Endothelial cell of hepatic sinusoid (primary cell): ENCODE data around the gene SLC25A18.

Experiments
- in situ Hi-C: cut with HindIII; loops from 2 replicates; pipeline ENCODE4 v1.10.0; 2017; ENCODE audit warnings: low sequenced_read_pairs

The SLC25A18 gene

GRCh38 chr22:17569971-17570511, 6.7 kb downstream of the SLC25A18 start:
- in situ Hi-C loops = no loop called here

DNA sequence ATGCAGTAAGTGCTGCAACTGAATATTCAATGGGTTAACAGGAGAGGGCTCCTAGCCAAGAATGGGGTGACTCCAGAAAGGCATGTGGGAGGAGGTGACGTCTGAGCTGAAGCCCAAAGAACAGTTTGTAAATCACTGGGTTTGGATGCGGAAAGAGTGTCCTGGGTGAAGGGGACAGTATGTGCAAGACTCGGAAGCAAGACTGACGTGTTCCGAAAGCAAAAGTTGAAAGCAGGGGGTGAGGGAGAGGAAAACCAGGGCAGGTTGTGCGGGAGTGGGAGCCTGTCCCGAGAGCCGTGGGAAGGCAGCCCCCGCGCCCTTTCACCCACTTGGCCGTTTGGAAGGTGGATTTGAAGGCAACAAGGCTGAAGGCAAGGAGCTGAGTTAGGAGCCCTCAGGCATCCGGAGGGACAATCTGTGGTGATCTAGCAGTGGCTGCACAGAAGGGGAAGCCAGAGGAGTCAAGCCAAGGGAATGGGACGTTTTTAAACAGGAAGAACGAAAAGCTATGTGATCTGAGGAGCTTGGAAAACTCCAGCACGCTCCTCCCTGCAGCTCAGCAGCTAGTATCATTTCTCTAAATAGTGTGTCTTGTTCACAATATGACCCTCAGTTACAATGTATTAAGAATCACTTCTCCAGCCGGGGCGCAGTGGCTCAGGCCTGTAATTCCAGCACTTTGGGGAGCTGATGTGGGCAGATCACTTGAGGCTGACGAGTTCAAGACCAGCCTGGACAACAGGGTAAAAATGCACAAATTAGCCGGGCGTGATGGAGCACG, 7.7 kb downstream of the SLC25A18 start:
- in situ Hi-C loops = no loop called here

GRCh38 chr22:17575151-17575550, 11.9 kb downstream of the SLC25A18 start:
- in situ Hi-C loops = no loop called here

DNA sequence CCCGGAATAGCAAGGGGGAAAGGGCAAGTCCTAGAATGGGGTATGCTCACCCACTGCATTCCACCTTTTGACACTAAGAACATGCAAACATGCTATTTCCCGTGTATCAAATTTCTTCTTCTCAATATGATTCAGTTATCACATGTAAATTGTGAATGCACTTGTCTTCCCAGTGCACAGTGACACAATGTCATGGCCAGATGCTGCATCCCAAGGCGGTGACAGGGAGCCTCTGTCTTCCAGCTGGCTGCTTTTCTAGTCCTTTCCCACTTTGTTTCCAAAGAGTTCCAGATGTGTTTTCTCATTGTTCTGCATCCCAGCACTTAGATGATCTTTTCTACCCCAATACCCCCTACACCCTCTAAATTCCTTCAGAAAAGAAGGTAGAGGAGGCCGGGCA, 12.4 kb downstream of the SLC25A18 start:
- in situ Hi-C loops = no loop called here

- in situ Hi-C loops = no loop called here
These were observed 13.2 kb downstream of the SLC25A18 start for GRCh38 chr22:17576470-17576869.

DNA sequence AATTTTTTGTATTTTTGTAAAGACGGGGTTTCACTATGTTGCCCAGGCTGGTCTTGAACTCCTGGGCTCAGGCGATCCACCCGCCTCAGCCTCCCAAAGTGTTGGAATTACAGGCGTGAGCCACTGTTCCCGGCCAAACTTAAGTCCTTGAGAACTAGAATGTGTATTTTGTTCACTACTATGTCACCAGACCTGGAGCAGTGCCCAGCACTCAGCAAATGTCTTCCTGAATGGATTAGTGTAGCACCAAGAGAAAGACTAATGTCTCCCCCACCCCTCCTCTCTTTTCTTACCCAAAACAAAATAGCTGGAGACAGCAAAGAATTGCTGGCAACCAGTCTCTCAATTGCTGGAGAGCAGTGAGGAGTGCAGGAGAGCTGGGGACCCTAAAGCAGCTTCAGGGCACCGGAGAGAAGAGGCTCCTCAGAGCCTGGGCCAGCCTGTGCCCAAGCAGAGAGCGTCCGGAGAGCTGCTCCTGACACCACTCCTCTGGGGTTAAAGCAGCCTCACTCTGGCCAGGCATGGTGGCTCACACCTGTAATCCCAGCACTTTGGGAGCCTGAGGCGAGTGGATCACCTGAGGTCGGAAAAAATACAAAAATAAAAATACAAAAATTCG, 14.9 kb downstream of the SLC25A18 start:
- in situ Hi-C loops = no loop called here

GRCh38 chr22:17579535-17579981, 16.3 kb downstream of the SLC25A18 start:
- in situ Hi-C loops = no loop called here

GRCh38 chr22:17580441-17581031, 17.2 kb downstream of the SLC25A18 start:
- in situ Hi-C loops = no loop called here

DNA sequence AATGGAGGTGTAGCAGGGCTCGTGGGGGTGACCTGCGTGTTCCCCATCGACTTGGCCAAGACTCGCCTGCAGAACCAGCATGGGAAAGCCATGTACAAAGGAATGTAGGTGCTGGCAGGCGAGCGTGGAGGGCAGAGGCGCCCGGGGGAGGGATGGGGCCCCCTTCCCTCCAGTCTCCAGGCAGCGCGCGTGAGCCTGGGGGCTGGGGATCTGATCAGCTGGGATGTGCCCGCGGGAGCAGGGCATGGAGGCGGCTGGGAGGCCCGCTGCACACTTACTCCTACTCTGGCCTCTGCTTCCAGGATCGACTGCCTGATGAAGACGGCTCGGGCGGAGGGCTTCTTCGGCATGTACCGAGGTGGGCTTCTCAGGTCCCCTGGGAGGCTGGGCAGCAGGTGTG, 17.8 kb downstream of the SLC25A18 start:
- in situ Hi-C loops = no loop called here

DNA sequence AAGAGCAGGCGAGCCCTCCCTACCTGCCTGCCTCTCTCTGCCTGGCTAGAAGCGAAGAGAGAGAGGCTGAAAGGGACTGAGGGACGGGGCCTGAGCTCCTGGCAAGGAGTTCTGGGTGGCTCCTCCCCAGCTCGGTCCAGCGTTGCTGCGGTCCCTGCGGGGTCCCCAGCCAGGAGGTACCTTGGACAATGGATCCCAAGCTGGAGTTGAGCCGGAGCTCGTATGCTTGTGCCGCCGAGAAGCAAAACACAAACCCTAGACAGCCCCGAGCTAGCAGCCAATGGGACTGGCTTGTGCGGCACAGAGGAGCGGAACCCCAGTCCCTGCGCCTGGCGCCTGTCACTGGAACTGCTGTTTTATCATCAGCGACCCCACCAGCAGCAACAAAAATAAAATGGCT, 18.3 kb downstream of the SLC25A18 start:
- in situ Hi-C loops = no loop called here

- in situ Hi-C loops = no loop called here
These were observed 19.9 kb downstream of the SLC25A18 start for GRCh38 chr22:17583151-17583550.

DNA sequence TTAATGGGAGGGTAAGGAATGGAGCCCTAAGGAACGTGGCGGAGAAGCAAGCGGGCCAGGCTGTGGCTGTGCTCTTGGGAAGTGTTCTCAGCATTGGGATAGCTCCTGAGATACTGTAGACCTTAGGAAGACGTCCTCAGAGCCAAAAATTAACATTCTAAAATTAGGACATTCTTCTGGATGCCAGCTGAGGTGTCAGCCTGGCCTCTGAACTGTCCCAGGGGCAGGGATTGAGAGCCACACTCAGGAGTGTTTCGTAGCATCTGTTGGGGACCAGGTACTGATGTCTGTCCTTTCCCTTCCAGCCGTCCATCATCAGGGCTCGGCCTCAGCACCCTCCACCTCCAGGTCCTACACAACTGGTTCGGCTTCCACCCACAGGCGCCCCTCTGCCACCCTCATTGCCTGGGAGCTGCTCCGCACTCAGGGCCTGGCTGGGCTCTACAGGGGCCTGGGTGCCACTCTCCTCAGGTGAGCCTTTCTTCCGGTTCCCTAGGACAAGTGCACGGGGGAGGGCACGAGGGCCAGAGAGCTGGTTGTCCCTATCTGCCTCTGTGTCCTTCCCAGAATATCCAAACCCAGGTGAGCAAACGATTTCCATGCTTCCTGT, 23.6 kb downstream of the SLC25A18 start:
- in situ Hi-C loops = no loop called here

GRCh38 chr22:17587629-17588028, 24.3 kb downstream of the SLC25A18 start:
- in situ Hi-C loops = no loop called here

GRCh38 chr22:17588606-17589005, 25.3 kb downstream of the SLC25A18 start:
- in situ Hi-C loops = no loop called here

GRCh38 chr22:17589810-17590375, 26.6 kb downstream of the SLC25A18 start:
- in situ Hi-C loops = no loop called here

GRCh38 chr22:17590586-17590985, 27.3 kb downstream of the SLC25A18 start:
- in situ Hi-C loops = no loop called here

DNA sequence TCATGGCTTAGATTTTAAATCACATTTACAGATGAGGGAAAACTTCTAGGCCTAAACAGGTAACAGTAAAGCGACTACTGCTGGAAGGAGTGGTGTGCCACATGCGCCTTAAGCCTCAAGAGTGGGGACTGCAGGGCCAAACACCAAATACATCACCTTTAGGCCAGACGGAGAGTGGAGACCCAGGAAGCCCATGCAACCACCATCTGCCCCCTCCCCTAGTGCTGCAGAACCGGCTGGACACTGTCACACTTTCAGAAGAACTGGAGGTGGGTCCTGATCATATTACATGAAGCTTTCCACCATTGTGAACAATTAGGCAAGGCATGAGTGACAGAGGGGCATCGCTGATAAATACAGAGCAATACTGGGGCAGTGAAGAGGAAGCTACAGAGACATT, 28.9 kb downstream of the SLC25A18 start:
- in situ Hi-C loops = no loop called here

DNA sequence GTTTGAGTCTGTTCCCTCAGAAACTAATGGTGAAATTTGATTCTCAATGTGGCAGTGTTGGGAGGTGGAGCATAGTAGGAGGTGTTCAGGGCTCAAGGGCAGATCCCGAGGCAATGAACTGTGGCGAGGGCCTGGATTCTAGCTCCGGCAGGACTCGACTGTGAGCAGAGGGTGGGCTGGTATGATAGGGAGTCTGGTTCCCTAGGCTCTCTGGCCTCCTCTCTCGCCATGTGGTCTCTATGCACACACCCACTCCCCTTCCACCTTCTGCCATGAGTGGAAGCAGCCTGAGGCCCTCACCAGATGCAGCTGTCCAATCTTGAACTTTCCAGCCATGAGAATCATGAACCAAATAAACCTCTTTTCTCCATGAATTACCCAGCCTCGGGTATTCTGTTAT, 32.9 kb downstream of the SLC25A18 start:
- in situ Hi-C loops = no loop called here

DNA sequence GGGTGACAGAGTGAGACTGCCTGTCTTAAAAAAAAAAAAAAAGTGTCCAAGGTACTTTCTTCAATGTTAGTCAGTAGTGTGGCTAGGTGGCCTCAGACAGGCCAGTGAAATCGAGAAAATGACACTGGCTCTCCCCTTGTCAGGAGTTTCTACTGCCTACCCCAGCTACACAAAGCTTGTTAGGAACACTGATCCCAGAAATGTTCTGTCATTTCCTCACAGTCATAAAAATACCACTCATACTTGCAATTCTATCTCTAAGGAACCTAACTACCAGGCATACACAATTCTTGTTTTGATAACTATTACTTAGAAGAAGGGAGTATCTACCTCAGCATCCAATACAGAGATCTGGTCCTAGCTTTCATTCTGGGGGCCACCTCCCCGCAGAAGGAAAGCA, 33.9 kb downstream of the SLC25A18 start:
- in situ Hi-C loops = no loop called here

- in situ Hi-C loops = no loop called here
These were observed 35.0 kb downstream of the SLC25A18 start for GRCh38 chr22:17598318-17598717.

- in situ Hi-C loops = no loop called here
These were observed 37.7 kb downstream of the SLC25A18 start for GRCh38 chr22:17601031-17601430.
